MCF 10A (cell line): Measurements from ENCODE around the gene WFDC1. TPM values are rescaled to one million over a fixed set of nuclear protein-coding genes. Genes with fewer than 3 reads are reported as not detected.
A peak's percentile ranks its signal among the peaks of the same experiment; 100 is the strongest.

ENCODE experiments used
- BruUV-seq: library from RNA; stranded (reverse); fragments of 400-500 nt; replicated peaks from 2 replicates; lab custom pipeline; 2021; lab: Mats Ljungman, UMichigan
- CTCF ChIA-PET: fragments of 300-600 bp; sonication (Branson Sonifier 250); formaldehyde crosslinking; extraction: SDS; loops from one replicate; lab custom pipeline; 2021; ENCODE audit warnings: antibody characterized with exemption, inconsistent platforms; lab: Yijun Ruan, JAX
- POLR2A ChIA-PET: fragments of 300-600, 350-650 bp; sonication (Branson Sonifier 250); formaldehyde crosslinking; extraction: SDS; loops from one replicate; lab custom pipeline; 2020; ENCODE audit warnings: antibody characterized with exemption, inconsistent platforms; lab: Yijun Ruan, JAX
- DNase-seq: peaks from one replicate; pipeline ENCODE4 v3.0.0-alpha.2; 2018; ENCODE audit not compliant: unreplicated experiment
- H3K27ac Mint-ChIP-seq: one replicate; pipeline ENCODE4 v1.8.0; 2022; ENCODE audit warnings: mild to moderate bottlenecking, low read depth, mixed read lengths; ENCODE audit not compliant: unreplicated experiment
- H3K27me3 Mint-ChIP-seq: one replicate; pipeline ENCODE4 v1.8.0; 2022; ENCODE audit warnings: mixed read lengths; ENCODE audit not compliant: insufficient read depth, unreplicated experiment
- H3K36me3 Mint-ChIP-seq: one replicate; pipeline ENCODE4 v1.8.0; 2022; ENCODE audit warnings: mild to moderate bottlenecking, moderate library complexity, mixed read lengths; ENCODE audit not compliant: insufficient read depth, unreplicated experiment
- H3K4me1 Mint-ChIP-seq: one replicate; pipeline ENCODE4 v1.8.0; 2022; ENCODE audit warnings: mixed read lengths; ENCODE audit not compliant: insufficient read depth, unreplicated experiment
- H3K4me3 Mint-ChIP-seq: one replicate; pipeline ENCODE4 v1.8.0; 2022; ENCODE audit warnings: mild to moderate bottlenecking, moderate library complexity, mixed read lengths; ENCODE audit not compliant: unreplicated experiment
- H3K9me3 Mint-ChIP-seq: one replicate; pipeline ENCODE4 v1.8.0; 2022; ENCODE audit warnings: mixed read lengths; ENCODE audit not compliant: unreplicated experiment
- CTCF ChIP-seq: fragments of 200-600 bp; IDR thresholded peaks from one replicate; pipeline ENCODE4 v1.8.0; 2022; ENCODE audit warnings: antibody characterized with exemption, mild to moderate bottlenecking; ENCODE audit not compliant: unreplicated experiment
- intact Hi-C: fragments of 100-400 bp; cut with micrococcal nuclease; formaldehyde crosslinking; loops from 2 replicates; pipeline ENCODE4 v1.14.1; 2022
- total RNA-seq: library from RNA; stranded (reverse); gene quantifications from 2 replicates; pipeline ENCODE4 v1.2.3, GENCODE V29; 2022

The WFDC1 gene
- total RNA-seq, 1 experiment from 2014 or later = not detected

- Mint-ChIP-seq H3K9me3 (no peaks in the 10 kb centered on the region), H3K27ac (no peak overlapping the region), H3K27me3 (peaks cover 36% of the 10 kb centered on the region), H3K4me1 (no peaks in the 10 kb centered on the region), H3K4me3 (no peak overlapping the region), H3K36me3 (peaks cover 5% of the 10 kb centered on the region)
- ChIA-PET CTCF (no interaction called here), POLR2A (no interaction called here)
- DNase-seq = peak; percentile 51
- no peak for TF ChIP-seq CTCF
- BruUV-seq = no TSS peak
- intact Hi-C loops = no loop called here
Observed at GRCh38 chr16:84284154-84284722, 10.4 kb upstream of the WFDC1 start.

DNA sequence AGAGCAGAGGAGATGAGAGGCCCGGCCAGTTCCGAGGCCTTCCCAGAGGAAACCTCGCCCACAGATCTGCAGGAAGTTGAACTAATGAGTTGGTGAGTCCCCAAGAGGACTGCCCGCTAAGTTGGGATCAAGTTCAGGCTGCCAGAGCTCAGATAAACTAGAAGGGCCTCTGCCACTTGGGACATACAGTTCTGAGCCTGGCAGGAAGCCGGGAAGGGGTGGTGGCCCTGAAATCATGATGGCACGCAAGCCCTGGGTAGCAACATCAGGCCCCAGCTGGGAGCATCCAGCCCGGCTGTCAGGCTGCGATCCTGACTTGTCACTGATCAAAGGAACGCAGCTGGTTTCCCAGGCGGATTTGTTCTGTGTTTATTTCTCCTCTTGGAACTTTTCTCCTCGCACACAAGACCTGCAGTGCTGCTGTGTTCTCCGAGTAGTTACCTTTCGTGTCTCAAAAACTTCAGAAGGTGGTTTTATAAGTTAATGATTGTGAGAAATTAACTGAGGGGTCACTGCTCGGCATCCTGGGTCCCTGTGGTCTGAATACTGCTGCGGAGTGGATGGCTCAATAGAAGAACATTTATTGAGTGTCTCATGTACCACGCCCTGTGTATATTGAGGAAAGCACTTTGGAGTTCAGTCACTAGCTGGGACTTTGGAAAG is 8.0 kb upstream of the WFDC1 start:
- Mint-ChIP-seq H3K36me3 (peaks cover 5% of the 10 kb centered on the region), H3K4me3 (no peak overlapping the region), H3K9me3 (no peaks in the 10 kb centered on the region), H3K27me3 (peaks cover 55% of the 10 kb centered on the region), H3K27ac (no peak overlapping the region), H3K4me1 (peaks cover 4% of the 10 kb centered on the region)
- CTCF ChIA-PET = interaction anchor here (1.2 kb wide), 1 partner anchor 9 kb away, joined by 4 read pairs; no protein-coding TSS in a partner anchor
- TF ChIP-seq CTCF = no peak
- no peak for DNase-seq
- no TSS peak for BruUV-seq
- POLR2A ChIA-PET = no interaction called here
- intact Hi-C loops = no loop called here

DNA sequence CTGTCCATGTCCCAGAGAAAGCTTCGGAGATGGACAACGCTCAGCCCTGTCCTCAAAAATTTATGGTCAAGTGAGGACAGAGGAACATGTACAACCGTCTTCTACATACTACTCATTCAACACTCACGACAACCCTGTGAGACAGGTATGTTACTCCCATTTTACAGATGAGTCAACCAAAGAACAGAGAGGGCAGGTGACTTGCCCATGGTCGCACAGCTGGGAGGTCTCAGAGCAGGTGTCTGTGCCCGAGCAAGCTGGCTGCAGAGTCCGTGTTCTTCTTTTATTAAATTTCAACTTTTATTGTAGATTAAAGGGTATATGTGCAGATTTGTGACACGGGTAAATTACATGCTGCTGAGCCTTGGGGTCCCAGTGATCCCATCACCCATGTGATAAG is 5.8 kb upstream of the WFDC1 start:
- H3K27me3 Mint-ChIP-seq = peaks cover 46% of the 10 kb centered on the region
- ChIA-PET CTCF (interaction anchor here (0.7 kb wide), 1 partner anchor 148 kb away, joined by 6 read pairs; no protein-coding TSS in a partner anchor), POLR2A (interaction anchor here (0.5 kb wide), 1 partner anchor 13 kb away, joined by 3 read pairs; no protein-coding TSS in a partner anchor)
- no peaks in the 10 kb centered on the region for H3K9me3 Mint-ChIP-seq
- H3K27ac Mint-ChIP-seq = no peak overlapping the region
- no TSS peak for BruUV-seq
- H3K36me3 Mint-ChIP-seq = no peaks in the 10 kb centered on the region
- H3K4me3 Mint-ChIP-seq = no peak overlapping the region
- peaks cover 12% of the 10 kb centered on the region for H3K4me1 Mint-ChIP-seq
- no peak for DNase-seq
- no peak for TF ChIP-seq CTCF
- intact Hi-C loops = no loop called here

- no peak overlapping the region for H3K27ac Mint-ChIP-seq
- CTCF ChIA-PET = interaction anchor here (0.6 kb wide), 1 partner anchor 25 kb away, joined by 4 read pairs; no protein-coding TSS in a partner anchor
Observed at GRCh38 chr16:84291226-84291625, 3.5 kb upstream of the WFDC1 start.

More at GRCh38 chr16:84291226-84291625, 3.5 kb upstream of the WFDC1 start:
- POLR2A ChIA-PET = no interaction called here
- intact Hi-C loops = no loop called here
- DNase-seq = no peak
- Mint-ChIP-seq H3K36me3 (no peaks in the 10 kb centered on the region), H3K27me3 (peaks cover 63% of the 10 kb centered on the region), H3K4me1 (peaks cover 12% of the 10 kb centered on the region), H3K9me3 (no peaks in the 10 kb centered on the region), H3K4me3 (no peak overlapping the region)
- no TSS peak for BruUV-seq
- TF ChIP-seq CTCF = no peak
